BJ (cell line): ENCODE results near the gene ASS1. TPM values are rescaled to one million over a fixed set of nuclear protein-coding genes. Genes with fewer than 3 reads are reported as not detected.

Experiments
- CTCF ChIA-PET: fragments of 350-600 bp; formaldehyde crosslinking; extraction: SDS; loops from one replicate; lab custom pipeline; 2021; ENCODE audit warnings: antibody characterized with exemption, inconsistent platforms; lab: Yijun Ruan, JAX
- POLR2A ChIA-PET: fragments of 300-600 bp; sonication (Branson Sonifier 250); formaldehyde crosslinking; extraction: SDS; loops from one replicate; lab custom pipeline; 2021; ENCODE audit warnings: antibody characterized with exemption; lab: Charles Lee
- DNase-seq: peaks from one replicate; pipeline ENCODE4 v3.0.0-alpha.2; 2011; ENCODE audit warnings: low read depth
- H3K27me3 ChIP-seq: 2 replicates; pipeline ENCODE4 v1.6.0; 2011; ENCODE audit warnings: low read length; ENCODE audit not compliant: control insufficient read depth, insufficient read depth
- H3K36me3 ChIP-seq: 2 replicates; pipeline ENCODE4 v1.5.1; 2011; ENCODE audit warnings: low read length; ENCODE audit not compliant: control insufficient read depth, insufficient read depth
- H3K4me3 ChIP-seq: 2 replicates; pipeline ENCODE4 v1.5.1; 2011; ENCODE audit warnings: low read depth, mild to moderate bottlenecking, control low read depth, low read length
- polyA plus RNA-seq: library from polyadenylated mRNA; depleted of rRNA; stranded (reverse); fragments of >200 nt; gene quantifications from 2 replicates; pipeline ENCODE4 v1.2.3, GENCODE V29; 2011
- TF ChIP-seq, protein P1 (sequence below): IDR thresholded peaks from 2 replicates; pipeline ENCODE4 v1.5.1; 2011; ENCODE audit warnings: low read depth, mild to moderate bottlenecking, control low read depth, inconsistent platforms, low read length, moderate library complexity; ENCODE audit not compliant: insufficient read depth

ASS1 gene
- polyA plus RNA-seq, 1 experiment: 1,223 TPM

DNA sequence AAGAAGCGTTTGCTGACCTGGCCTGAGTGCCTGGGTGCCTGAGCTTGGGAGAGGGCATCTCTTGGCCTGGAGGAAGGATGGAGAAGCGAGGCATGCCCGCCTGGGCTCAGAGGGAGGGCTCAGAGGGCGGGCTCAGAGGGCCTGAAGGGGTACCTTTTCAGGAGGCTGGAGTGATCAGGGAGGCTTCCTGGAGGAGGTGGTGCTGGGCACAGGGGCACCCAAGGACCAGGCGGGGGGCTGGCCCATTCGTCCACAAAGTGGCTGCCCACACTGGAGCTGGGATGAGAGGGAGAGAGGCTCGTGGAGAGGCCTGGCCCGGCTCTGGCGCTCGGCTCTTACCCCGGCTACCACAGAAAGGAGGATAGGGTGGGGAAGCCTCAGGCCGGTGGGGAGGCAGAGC lies 32.8 kb downstream of the ASS1 start:
- POLR2A ChIA-PET: interaction anchor here (0.6 kb wide), 1 partner anchor 13 kb away, joined by 3 read pairs; no protein-coding TSS in a partner anchor

DNA sequence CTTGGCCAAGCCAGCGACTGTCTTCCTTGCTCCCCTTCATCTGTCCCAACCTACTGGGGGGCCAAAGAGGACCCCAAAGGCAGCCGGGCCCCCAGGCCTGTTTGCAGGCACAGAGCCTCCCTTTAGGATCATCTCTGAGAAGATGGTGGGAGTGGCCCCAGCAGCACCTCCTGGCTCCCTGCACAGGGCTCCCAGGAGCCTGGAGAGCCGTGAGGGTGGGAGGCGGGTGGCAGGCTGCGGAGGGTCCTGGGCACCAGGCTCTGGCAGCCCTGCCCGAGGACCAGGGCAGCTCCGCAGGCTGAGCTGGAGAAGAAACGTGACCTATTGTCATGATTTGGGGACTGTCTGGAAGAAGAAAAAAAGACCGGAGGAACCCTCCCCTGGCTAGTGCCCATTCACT lies 33.4 kb downstream of the ASS1 start:
- ChIA-PET CTCF (no interaction called here), POLR2A (no interaction called here)
- no peak for DNase-seq
- Histone ChIP-seq H3K27me3 (no peaks in the 10 kb centered on the region), H3K4me3 (no peak overlapping the region), H3K36me3 (peaks cover 37% of the 10 kb centered on the region)
- TF ChIP-seq, protein P1, sequence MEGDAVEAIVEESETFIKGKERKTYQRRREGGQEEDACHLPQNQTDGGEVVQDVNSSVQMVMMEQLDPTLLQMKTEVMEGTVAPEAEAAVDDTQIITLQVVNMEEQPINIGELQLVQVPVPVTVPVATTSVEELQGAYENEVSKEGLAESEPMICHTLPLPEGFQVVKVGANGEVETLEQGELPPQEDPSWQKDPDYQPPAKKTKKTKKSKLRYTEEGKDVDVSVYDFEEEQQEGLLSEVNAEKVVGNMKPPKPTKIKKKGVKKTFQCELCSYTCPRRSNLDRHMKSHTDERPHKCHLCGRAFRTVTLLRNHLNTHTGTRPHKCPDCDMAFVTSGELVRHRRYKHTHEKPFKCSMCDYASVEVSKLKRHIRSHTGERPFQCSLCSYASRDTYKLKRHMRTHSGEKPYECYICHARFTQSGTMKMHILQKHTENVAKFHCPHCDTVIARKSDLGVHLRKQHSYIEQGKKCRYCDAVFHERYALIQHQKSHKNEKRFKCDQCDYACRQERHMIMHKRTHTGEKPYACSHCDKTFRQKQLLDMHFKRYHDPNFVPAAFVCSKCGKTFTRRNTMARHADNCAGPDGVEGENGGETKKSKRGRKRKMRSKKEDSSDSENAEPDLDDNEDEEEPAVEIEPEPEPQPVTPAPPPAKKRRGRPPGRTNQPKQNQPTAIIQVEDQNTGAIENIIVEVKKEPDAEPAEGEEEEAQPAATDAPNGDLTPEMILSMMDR: no peak

More for the DNA sequence above, 32.8 kb downstream of the ASS1 start:
- TF ChIP-seq, protein P1: no peak
- no peaks in the 10 kb centered on the region for H3K27me3 ChIP-seq
- no peak for DNase-seq
- no peak overlapping the region for H3K4me3 ChIP-seq
- CTCF ChIA-PET: no interaction called here
- H3K36me3 ChIP-seq: peaks cover 38% of the 10 kb centered on the region

DNA sequence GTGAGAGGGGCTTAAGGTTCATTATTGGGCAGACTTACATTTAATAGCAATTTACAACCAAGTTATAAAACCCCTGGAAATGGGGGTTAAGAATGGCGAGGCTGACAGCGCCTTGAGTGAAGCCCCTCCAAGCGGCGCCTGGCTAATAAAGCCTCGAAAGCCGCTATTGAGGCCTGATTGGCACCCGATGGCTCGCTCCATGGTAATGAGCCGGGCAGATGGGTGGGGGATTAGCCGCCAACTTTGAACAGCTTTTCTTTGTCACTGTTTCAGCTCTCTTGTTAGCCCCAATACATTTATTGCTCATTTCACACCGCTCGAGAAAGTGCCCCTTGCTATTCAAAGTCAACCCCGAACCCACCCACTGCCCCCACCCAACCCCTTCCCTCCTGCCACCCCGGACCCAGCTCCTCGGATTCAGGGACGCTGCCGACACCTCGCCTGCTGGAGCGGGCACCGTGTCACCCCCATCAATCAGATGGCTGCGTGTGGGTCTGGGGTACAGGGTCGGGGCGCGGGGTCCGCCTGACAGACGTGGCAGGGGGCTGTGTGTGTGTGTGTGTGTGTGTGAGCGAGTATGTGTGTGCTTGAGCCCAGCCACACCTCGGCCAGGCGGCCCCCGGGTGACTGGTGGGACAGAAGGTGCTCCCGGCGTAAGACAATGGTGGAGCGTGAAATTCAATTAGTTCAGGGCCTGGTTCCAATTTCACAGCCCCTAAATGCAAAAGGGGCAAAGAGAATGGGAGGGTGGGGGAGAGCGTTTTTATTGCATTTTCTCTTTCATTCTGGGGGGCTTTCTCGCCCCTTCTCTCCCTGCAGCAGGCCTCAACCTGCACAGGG lies 34.2 kb downstream of the ASS1 start:
- Histone ChIP-seq H3K4me3 (no peak overlapping the region), H3K36me3 (peaks cover 41% of the 10 kb centered on the region), H3K27me3 (no peaks in the 10 kb centered on the region)
- TF ChIP-seq, protein P1: no peak
- ChIA-PET POLR2A (no interaction called here), CTCF (no interaction called here)
- no peak for DNase-seq

DNA sequence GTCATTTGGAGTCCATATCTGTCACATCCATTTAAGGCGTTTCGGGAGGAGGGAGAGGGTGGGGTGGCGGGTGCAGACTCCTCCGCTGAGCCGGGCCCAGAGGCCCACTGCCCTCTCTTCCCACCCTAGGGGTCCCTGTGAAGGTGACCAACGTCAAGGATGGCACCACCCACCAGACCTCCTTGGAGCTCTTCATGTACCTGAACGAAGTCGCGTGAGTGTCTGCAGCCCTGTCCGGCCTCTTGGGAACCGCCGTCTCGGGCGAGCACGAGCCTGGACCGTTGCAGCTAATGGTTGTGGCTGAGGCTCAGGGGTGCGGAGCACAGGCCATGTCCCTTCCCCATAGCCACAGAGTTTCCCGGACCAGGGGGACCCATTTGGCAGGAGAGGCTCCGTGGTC lies 34.8 kb downstream of the ASS1 start:
- Histone ChIP-seq H3K4me3 (no peak overlapping the region), H3K27me3 (no peaks in the 10 kb centered on the region), H3K36me3 (peaks cover 40% of the 10 kb centered on the region)
- TF ChIP-seq, protein P1: no peak
- POLR2A ChIA-PET: no interaction called here
- CTCF ChIA-PET: no interaction called here
- DNase-seq: no peak

DNA sequence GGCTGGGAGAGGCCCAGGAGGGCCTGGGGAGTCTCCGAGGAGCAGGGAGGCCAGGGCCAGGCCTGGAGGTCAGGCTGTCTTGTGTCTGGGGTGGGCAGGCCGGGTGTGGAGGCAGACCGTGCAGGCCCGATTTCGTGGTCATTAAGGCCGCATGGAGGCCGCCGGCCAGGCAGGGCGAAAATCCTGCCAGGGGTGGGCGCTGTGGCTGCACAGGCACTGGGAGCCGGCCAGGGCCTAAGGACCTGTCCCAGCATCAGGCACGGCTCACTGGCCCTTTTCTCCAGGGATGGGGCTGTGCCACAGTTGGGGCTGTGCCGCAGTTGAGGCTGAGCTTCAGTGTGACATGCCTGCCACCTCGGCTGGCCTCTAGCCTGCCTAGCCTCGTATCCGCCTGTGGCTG lies 35.9 kb downstream of the ASS1 start:
- DNase-seq: no peak
- ChIA-PET POLR2A (no interaction called here), CTCF (no interaction called here)
- Histone ChIP-seq H3K27me3 (no peaks in the 10 kb centered on the region), H3K4me3 (no peak overlapping the region), H3K36me3 (peaks cover 45% of the 10 kb centered on the region)
- TF ChIP-seq, protein P1: 0 out of 2 replicates have a peak, but pooled peaks have one; percentile 10
